ENCODE data around the gene KIR2DL4. TPM values are rescaled to one million over a fixed set of nuclear protein-coding genes. Genes with fewer than 3 reads are reported as not detected.
"Not testable (repeated sequence)": the region's sequence is repeated elsewhere in the genome, so short reads cannot be mapped to it uniquely, and the experiment has no call there.

KIR2DL4 gene
- not detected in 2 replicates for total RNA-seq (2014; rRNA removed; shearing (Covaris generic))
- polyA plus RNA-seq (2016; fragmentation: Nextera tagmentation; extraction: Ambion mirVana) = not detected in 2 replicates

DNA sequence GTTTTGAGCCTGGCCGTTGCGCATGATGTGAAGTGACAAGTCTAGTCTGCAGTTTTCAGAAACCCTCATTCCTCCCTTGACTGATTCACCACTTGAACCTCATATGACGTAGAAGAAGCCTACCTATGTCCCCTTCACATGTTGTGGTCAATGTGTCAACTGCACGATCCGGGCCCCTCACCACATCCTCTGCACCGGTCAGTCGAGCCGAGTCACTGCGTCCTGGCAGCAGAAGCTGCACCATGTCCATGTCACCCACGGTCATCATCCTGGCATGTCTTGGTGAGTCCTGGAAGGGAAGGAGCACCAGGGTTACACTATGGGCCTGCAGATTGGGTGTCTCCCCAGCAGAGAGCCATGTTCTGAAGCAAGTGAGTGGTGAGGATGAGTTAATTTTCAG is at the start of gene KIR2DL4:
Gene KIR2DL4, plus strand, starts transcription at position 201 of the 400 bp plus-strand sequence. Its CDS starts 42 bp downstream, at position 243.
- Histone ChIP-seq H4K20me1 (ENCODE audit: insufficient read depth) (no peaks in the 10 kb centered on the region), H2AFZ (no peak within 1 kb of the TSS), H3F3A (ENCODE audit: insufficient read depth) (no peaks in the 10 kb centered on the region), H3K27me3 (replicated peaks; ENCODE audit: insufficient read depth) (no peaks in the 10 kb centered on the region), H3K27ac (no peak within 1 kb of the TSS), H3K4me3 (no peak within 1 kb of the TSS), H3K4me2 (ENCODE audit: unreplicated experiment) (no peak within 1 kb of the TSS), H3K9me3 (ENCODE audit: low read depth) (no peaks in the 10 kb centered on the region), H3K36me3 (ENCODE audit: low read depth) (no peaks in the 10 kb centered on the region), H3K9me2 (ENCODE audit: insufficient read depth) (no peaks in the 10 kb centered on the region), H3K79me2 (ENCODE audit: insufficient read depth) (no peaks in the 10 kb centered on the region), H3K9ac (no peak within 1 kb of the TSS), H3K4me1 (ENCODE audit: insufficient read depth) (no peaks in the 10 kb centered on the region)
- TF ChIP-seq EZH2 (IDR thresholded peaks at IDR 0.05; ENCODE audit: insufficient read depth, poor library complexity, severe bottlenecking) (no peak), EZH2phosphoT487 (IDR thresholded peaks at IDR 0.05; ENCODE audit: insufficient read depth, low read depth) (no peak)
- in situ Hi-C loops (cut with MboI) = no loop called here
- 45 to 48% methylated on average over 10 of the region's 10 CpGs for WGBS, 2 experiments (ENCODE audit: low coverage in 1 of 2, low lambda C conversion rate in 2 of 2, missing lambda C conversion rate in 2 of 2)
- no peak for DNase-seq

DNA sequence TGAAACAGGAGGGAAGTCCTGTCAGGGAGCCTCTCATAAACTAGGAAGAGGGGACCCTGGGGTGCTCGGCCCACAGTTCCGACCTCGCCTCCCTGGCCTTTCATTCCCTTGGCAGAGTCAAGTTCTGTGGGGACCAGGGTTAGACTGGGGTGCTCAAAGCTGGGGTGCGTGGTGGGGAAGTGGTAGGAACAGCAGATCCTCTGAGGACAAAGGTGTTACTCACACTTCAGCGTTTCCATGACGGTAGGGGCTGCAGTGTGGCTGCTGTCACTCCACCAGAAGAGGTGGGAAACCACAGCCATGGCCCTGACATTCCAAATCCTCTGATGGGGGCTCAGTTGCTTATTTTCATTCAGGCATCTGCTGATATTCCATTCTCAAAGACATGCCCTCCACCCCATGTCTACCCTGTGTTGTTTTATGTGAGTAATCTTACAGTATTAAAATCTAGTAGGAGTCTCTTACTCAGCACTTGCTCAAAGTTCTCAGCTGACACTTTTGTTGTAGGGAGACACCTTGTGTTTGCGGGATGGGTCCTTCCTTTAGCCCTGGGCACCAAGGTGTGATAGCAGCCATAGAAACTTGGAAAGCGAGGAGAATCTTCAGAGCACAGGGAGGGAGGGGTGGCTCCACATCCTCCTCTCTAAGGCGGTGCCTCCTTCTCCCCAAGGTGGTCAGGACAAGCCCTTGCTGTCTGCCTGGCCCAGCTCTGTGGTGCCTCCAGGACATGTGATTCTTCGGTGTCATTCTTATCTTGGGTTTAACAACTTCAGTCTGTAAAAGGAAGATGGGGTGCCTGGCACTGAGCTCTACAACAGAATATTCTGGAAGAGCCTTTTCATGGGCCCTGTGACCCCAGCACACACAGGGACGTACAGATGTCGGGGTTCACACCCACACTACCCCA is 47.0 kb upstream of the KIR2DL4 start:
- in situ Hi-C loops (cut with MboI) = not testable (repeated sequence)

DNA sequence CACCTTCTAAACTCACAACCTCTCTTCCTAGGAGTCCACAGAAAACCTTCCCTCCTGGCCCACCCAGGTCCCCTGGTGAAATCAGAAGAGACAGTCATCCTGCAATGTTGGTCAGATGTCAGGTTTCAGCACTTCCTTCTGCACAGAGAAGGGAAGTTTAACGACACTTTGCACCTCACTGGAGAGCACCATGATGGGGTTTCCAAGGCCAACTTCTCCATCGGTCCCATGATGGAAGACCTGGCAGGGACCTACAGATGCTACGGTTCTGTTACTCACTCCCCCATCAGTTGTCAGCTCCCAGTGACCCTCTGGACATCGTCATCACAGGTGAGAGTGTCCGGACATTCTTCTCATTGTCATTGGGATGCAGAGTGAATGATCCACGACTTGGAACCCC is 44.8 kb upstream of the KIR2DL4 start:
- DNase-seq; H2AFZ ChIP-seq; H3K9me2 ChIP-seq (ENCODE audit: insufficient read depth); H3K27ac ChIP-seq; H3K4me2 ChIP-seq (ENCODE audit: unreplicated experiment); H3K4me3 ChIP-seq; H3K36me3 ChIP-seq (ENCODE audit: low read depth); H3K9me3 ChIP-seq (ENCODE audit: low read depth); H3K9ac ChIP-seq; H3K4me1 ChIP-seq (ENCODE audit: insufficient read depth); in situ Hi-C loops (cut with MboI); H3K27me3 ChIP-seq (replicated peaks; ENCODE audit: insufficient read depth); H3F3A ChIP-seq (ENCODE audit: insufficient read depth); H4K20me1 ChIP-seq (ENCODE audit: insufficient read depth); H3K79me2 ChIP-seq (ENCODE audit: insufficient read depth): not testable (repeated sequence)
- 9 to 18% methylated on average over 6 of the region's 6 CpGs for WGBS, 2 experiments (ENCODE audit: low coverage in 1 of 2, low lambda C conversion rate in 2 of 2, missing lambda C conversion rate in 2 of 2)

More for the DNA sequence above, 47.0 kb upstream of the KIR2DL4 start:
- DNase-seq; H2AFZ ChIP-seq; H4K20me1 ChIP-seq (ENCODE audit: insufficient read depth); H3K4me3 ChIP-seq; H3K9me2 ChIP-seq (ENCODE audit: insufficient read depth); H3K9me3 ChIP-seq (ENCODE audit: low read depth); H3K4me2 ChIP-seq (ENCODE audit: unreplicated experiment); H3K79me2 ChIP-seq (ENCODE audit: insufficient read depth); H3K27ac ChIP-seq; H3F3A ChIP-seq (ENCODE audit: insufficient read depth); H3K27me3 ChIP-seq (replicated peaks; ENCODE audit: insufficient read depth); H3K36me3 ChIP-seq (ENCODE audit: low read depth); H3K4me1 ChIP-seq (ENCODE audit: insufficient read depth); H3K9ac ChIP-seq: not testable (repeated sequence)
- 28 to 30% methylated on average over 10 to 12 of the region's 12 CpGs for WGBS, 2 experiments (ENCODE audit: low coverage in 1 of 2, low lambda C conversion rate in 2 of 2, missing lambda C conversion rate in 2 of 2)

DNA sequence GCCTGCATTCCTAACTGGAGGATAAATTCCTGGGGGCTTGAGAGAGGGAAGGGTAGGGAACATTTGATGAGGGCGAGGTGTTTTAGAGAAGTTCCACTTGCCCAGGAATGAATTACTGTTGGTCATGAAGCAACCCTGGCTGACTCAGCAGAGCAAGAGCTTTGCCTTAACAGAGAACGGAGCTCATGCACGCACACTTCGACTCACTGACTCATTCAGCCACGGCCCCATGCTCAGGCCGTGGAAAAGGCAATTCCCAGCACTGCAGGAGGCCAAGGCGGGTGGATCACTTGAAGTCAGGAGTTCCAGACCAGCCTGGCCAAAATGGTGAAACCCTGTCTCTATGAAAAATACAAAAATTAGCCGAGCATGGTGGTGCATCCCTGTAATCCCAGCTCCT is 39.2 kb upstream of the KIR2DL4 start:
- H3K9me3 ChIP-seq (ENCODE audit: low read depth); H3K79me2 ChIP-seq (ENCODE audit: insufficient read depth); H3K27ac ChIP-seq; H3K9me2 ChIP-seq (ENCODE audit: insufficient read depth); H3K36me3 ChIP-seq (ENCODE audit: low read depth); H3F3A ChIP-seq (ENCODE audit: insufficient read depth); H3K9ac ChIP-seq; H4K20me1 ChIP-seq (ENCODE audit: insufficient read depth); H3K4me1 ChIP-seq (ENCODE audit: insufficient read depth); in situ Hi-C loops (cut with MboI); H3K4me2 ChIP-seq (ENCODE audit: unreplicated experiment); H3K4me3 ChIP-seq; H3K27me3 ChIP-seq (replicated peaks; ENCODE audit: insufficient read depth); H2AFZ ChIP-seq: not testable (repeated sequence)
- peak; percentile 3 for DNase-seq
- 17 to 21% methylated on average over 8 of the region's 8 CpGs for WGBS, 2 experiments (ENCODE audit: low coverage in 1 of 2, low lambda C conversion rate in 2 of 2, missing lambda C conversion rate in 2 of 2)

DNA sequence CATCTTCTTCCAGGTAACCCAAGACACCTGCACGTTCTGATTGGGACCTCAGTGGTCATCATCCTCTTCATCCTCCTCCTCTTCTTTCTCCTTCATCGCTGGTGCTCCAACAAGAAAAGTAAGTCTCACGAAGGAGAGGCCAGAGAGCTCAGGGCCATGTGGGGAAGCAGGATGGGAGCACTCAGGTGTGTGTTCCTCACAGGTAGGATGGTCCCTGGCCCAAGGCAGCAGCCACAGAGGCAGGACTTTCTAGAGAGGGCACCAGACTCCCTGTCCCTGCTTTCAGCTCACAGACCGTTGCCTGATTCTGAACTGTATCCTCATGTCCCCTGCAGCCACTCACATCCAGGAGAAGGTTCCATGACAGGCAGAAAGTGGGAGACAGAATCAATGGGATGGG is 36.9 kb upstream of the KIR2DL4 start:
- H3K79me2 ChIP-seq (ENCODE audit: insufficient read depth); H3K4me3 ChIP-seq; H2AFZ ChIP-seq; H3K27me3 ChIP-seq (replicated peaks; ENCODE audit: insufficient read depth); DNase-seq; H3F3A ChIP-seq (ENCODE audit: insufficient read depth); H3K9me3 ChIP-seq (ENCODE audit: low read depth); in situ Hi-C loops (cut with MboI); H3K9ac ChIP-seq; H3K4me1 ChIP-seq (ENCODE audit: insufficient read depth); H3K9me2 ChIP-seq (ENCODE audit: insufficient read depth); H3K36me3 ChIP-seq (ENCODE audit: low read depth); H4K20me1 ChIP-seq (ENCODE audit: insufficient read depth); H3K4me2 ChIP-seq (ENCODE audit: unreplicated experiment); H3K27ac ChIP-seq: not testable (repeated sequence)
- 17 to 24% methylated on average over 4 of the region's 4 CpGs for WGBS, 2 experiments (ENCODE audit: low coverage in 1 of 2, low lambda C conversion rate in 2 of 2, missing lambda C conversion rate in 2 of 2)

DNA sequence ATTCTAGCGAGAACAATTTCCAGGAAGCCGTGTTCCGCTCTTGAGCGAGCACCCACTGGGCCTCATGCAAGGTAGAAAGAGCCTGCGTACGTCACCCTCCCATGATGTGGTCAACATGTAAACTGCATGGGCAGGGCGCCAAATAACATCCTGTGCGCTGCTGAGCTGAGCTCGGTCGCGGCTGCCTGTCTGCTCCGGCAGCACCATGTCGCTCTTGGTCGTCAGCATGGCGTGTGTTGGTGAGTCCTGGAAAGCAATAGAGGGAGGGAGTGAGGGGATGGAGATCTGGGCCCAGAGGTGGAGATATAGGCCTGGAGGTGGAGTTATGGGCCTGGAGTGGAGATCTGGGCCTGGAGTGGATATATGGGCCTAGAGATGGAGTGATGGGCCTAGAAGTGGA is 33.8 kb upstream of the KIR2DL4 start, which contains the start of gene KIR2DL1:
Gene KIR2DL1, plus strand, starts transcription at position 148 of the 400 bp plus-strand sequence. Its CDS starts 58 bp downstream, at position 206.
- H3K4me1 ChIP-seq (ENCODE audit: insufficient read depth); H3K36me3 ChIP-seq (ENCODE audit: low read depth); H3K79me2 ChIP-seq (ENCODE audit: insufficient read depth); H3K4me2 ChIP-seq (ENCODE audit: unreplicated experiment); H4K20me1 ChIP-seq (ENCODE audit: insufficient read depth); DNase-seq; H3K9me2 ChIP-seq (ENCODE audit: insufficient read depth); H3K9ac ChIP-seq; H3K4me3 ChIP-seq; in situ Hi-C loops (cut with MboI); H3K27me3 ChIP-seq (replicated peaks; ENCODE audit: insufficient read depth); H2AFZ ChIP-seq; H3K27ac ChIP-seq; H3F3A ChIP-seq (ENCODE audit: insufficient read depth); H3K9me3 ChIP-seq (ENCODE audit: low read depth): not testable (repeated sequence)
- WGBS, 2 experiments (ENCODE audit: low coverage in 1 of 2, low lambda C conversion rate in 2 of 2, missing lambda C conversion rate in 2 of 2) = 67 to 70% methylated on average over 15 of the region's 15 CpGs

DNA sequence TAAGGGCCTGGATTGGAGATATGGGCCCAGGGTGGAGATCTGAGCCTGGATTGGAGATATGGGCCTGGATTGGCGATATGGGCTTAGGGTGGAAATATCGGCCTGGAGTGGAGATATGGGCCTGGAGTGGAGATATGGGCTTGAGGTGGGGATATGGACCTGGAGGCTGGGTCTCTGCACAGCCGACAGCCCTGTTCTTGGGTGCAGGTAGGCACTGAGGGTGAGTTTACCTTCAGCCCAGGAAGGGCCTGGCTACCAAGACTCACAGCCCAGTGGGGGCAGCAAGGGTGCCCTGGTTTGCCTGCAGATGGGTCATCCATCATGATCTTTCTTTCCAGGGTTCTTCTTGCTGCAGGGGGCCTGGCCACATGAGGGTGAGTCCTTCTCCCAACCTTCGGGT is 32.9 kb upstream of the KIR2DL4 start:
- H3K4me3 ChIP-seq; H2AFZ ChIP-seq; H3F3A ChIP-seq (ENCODE audit: insufficient read depth); H3K79me2 ChIP-seq (ENCODE audit: insufficient read depth); H3K9me3 ChIP-seq (ENCODE audit: low read depth); in situ Hi-C loops (cut with MboI); H4K20me1 ChIP-seq (ENCODE audit: insufficient read depth); H3K27ac ChIP-seq; H3K27me3 ChIP-seq (replicated peaks; ENCODE audit: insufficient read depth); H3K36me3 ChIP-seq (ENCODE audit: low read depth); DNase-seq; H3K4me2 ChIP-seq (ENCODE audit: unreplicated experiment); H3K9me2 ChIP-seq (ENCODE audit: insufficient read depth); H3K9ac ChIP-seq; H3K4me1 ChIP-seq (ENCODE audit: insufficient read depth): not testable (repeated sequence)
- 23 to 37% methylated on average over 4 of the region's 4 CpGs for WGBS, 2 experiments (ENCODE audit: low coverage in 1 of 2, low lambda C conversion rate in 2 of 2, missing lambda C conversion rate in 2 of 2)

Measured in GM23248 (cell line).